ENCODE results near the gene C19orf73.
"Not testable (repeated sequence)": the region's sequence is repeated elsewhere in the genome, so short reads cannot be mapped to it uniquely, and the experiment has no call there.

Gene C19orf73

DNA sequence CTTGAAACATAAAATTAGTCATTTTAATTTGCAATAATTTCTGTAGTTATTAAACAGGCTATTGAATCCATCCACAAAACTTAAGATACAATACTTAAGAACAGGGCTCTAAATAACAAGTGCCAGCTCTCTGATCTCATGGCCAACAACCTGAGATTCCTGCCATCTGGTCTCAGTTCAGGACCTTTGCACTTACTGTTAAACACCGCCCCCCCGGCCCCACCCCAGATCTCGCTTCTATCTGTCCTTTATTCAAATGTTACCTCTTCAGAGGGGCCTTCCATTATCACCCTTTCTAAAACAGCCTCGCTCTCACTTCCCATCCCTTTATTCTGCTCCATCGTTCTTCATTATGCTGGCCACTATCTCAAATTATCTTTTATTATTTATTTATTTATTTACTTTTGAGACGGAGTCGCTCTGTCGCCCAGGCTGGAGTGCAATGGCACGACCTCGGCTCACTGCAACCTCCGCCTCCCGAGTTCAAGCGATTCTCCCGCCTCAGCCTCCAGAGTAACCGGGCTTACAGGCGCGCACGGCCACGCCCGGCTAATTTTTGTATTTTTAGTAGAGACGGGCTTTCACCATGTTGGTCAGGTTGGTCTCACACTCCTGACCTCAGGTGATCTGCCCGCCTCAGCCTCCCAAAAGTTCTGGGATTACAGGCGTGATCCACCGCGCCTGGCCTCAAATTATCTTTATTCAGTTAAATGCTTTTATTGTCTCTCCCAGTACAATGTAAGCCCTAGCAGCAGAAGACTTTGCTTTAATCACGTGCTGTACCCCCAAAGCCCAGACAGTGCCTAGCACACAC is 34.5 kb downstream of the C19orf73 start:
- H3K4me3 ChIP-seq, result peak overlapping the region; percentile 92
- peak overlapping the region; percentile 70 to 94 for H3K27ac ChIP-seq
- DNase-seq (ENCODE audit: low spot score), result no peak
- TF ChIP-seq, protein P1, sequence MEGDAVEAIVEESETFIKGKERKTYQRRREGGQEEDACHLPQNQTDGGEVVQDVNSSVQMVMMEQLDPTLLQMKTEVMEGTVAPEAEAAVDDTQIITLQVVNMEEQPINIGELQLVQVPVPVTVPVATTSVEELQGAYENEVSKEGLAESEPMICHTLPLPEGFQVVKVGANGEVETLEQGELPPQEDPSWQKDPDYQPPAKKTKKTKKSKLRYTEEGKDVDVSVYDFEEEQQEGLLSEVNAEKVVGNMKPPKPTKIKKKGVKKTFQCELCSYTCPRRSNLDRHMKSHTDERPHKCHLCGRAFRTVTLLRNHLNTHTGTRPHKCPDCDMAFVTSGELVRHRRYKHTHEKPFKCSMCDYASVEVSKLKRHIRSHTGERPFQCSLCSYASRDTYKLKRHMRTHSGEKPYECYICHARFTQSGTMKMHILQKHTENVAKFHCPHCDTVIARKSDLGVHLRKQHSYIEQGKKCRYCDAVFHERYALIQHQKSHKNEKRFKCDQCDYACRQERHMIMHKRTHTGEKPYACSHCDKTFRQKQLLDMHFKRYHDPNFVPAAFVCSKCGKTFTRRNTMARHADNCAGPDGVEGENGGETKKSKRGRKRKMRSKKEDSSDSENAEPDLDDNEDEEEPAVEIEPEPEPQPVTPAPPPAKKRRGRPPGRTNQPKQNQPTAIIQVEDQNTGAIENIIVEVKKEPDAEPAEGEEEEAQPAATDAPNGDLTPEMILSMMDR (IDR thresholded peaks at IDR 0.05), result no peak

DNA sequence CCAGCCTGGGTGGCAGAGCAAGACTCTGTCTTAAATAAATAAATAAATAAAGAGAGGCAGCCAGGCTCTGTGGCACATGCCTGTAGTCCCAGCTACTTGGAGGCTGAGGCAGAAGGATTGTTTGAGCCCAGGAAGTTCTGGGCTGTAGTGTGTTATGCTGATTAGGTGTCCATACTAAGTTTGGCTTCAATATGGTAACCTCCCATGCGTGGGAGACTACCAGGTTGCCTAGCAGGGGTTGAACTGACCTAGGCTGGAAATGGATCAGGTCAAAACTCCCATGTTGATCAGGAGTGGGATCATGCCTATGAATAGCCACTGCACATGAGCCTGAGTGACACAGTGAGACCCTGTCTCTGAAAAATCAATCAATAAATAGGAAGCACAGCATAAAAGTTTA is 37.7 kb downstream of the C19orf73 start:
- Histone ChIP-seq H3K27ac (no peak overlapping the region), H3K4me3 (no peak overlapping the region)
- no peak for DNase-seq (ENCODE audit: low spot score)
- TF ChIP-seq, protein P1 (IDR thresholded peaks at IDR 0.05), result no peak

DNA sequence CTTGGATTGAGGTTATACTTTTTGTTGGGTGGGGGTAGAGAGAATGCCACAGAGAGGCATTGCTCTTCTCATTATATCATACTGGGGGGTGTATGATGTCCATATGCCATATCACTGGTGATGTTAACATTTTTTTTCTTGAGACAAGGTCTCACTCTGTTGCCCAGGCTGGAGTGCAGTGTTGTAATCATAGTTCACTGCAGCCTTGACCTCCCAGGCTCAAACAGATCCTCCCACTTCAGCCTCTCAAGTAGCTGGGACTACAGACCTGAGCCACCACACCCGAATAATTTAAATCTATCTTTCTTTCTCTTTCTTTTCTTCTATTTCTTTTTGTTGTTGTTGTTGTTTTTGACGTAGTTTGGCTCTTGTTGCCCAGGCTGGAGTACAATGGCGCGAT is 38.6 kb downstream of the C19orf73 start:
- Histone ChIP-seq H3K4me3 (no peak overlapping the region), H3K27ac (no peak overlapping the region)
- TF ChIP-seq, protein P1 (IDR thresholded peaks at IDR 0.05), result no peak
- no peak for DNase-seq (ENCODE audit: low spot score)

DNA sequence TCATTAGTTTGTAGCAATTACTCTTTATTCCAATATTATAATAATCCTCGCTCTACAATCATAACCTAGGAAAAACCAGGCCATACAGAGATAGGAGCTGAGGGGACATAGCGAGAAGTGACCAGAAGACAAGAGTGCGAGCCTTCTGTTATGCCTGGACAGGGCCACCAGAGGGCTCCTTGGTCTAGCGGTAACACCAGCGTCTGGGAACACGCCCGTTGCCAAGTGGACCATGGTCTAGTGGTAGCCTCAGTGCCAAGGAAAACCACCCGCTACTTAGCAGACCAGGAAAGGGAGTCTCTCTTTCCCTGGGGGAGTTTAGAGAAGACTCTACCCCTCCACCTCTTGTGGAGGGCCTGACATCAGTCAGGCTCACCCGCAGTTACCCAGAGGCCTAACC is 44.1 kb downstream of the C19orf73 start:
- not testable (repeated sequence) for DNase-seq (ENCODE audit: low spot score); H3K27ac ChIP-seq; H3K4me3 ChIP-seq
- TF ChIP-seq, protein P1 (IDR thresholded peaks at IDR 0.05), result peak; percentile 58

DNA sequence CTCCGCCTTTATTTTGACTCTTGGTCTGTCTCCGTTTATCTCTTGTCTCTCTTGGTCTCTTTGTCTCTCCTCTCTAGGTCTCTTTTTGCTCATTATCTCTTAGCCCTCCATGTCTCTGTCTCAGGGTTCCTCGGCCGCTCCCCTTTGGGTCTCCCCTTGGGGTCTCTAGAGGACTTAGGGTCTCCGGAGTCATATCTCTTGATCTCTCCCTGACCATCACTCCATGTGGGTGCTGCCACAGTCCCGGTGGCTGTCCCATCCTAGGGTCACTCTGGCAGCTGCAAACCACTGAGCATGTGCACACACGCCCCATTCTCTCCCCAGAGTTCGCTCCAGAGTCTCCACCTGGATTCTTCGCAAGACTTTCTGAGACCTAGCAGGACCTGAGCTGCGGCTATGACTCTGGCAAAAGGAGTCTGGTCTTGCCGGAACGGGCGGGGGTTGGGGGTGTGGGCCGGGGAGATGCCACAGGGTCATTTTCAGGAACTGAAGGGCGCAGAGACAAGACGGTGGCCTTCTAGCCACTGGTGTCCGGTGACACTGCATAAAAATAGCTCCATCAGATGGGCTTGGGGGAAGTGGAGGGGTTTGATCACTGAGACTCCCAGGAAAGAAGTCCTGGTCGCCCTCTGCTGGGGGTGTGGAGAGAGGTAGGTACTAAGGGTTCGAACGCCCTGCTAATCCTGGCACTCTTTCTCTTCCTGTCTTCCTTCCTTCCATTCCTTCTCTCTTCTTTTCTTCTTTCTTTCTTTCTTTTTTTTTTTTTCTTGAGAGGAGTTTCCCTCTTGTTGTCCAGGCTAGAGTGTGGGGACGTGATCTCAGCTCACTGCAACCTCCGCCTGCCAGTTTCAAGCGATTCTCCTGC is 45.2 kb downstream of the C19orf73 start:
- H3K4me3 ChIP-seq, result no peak overlapping the region
- no peak overlapping the region for H3K27ac ChIP-seq
- TF ChIP-seq, protein P1 (IDR thresholded peaks at IDR 0.05), result no peak
- DNase-seq (ENCODE audit: low spot score), result no peak

DNA sequence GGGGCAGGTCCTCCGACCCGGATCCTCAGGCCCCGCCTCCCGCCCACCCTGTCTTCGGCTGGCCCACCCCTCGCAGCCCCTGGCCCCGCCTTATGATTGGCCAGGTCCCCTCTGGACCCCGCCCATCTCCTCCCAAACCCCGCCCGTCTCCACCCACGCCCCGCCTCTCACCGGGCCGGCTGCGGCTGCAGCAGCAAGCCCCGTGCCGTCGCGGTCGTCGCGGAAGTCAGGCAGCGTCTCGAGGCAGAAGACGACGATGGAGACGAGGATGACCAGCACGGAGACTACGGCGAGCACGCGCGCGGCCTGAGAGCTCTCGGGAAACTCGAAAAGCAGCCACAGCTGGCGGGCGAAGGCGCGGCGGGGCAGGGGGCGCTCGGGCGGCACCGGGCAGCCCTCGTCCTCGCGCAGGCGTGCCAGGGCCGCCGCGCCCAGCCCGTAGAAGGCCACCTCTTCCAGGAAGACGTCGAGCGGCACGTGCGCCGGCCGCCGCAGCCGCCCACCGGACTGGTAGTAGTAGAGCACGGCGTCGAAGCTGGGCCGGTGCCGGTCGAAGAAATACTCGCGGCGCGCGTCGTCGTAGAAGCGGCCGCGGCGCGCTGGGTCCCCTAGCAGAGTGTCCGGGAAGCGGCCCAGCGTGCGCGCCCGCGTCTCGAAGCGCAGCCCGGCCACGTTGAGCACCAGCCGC is 46.9 kb downstream of the C19orf73 start:
- Histone ChIP-seq H3K4me3 (peak overlapping the region; percentile 17), H3K27ac (no peak overlapping the region)
- no peak for DNase-seq (ENCODE audit: low spot score)
- TF ChIP-seq, protein P1 (IDR thresholded peaks at IDR 0.05), result no peak

Measured in coronary artery (tissue), 2 donors.